Activated CD4-positive, alpha-beta T cell treated with anti-CD3 and anti-CD28 coated beads, Interleukin-2, amount 10 ng/mL, durations not matched to agents 7 days and 5 days (primary cell): ENCODE data around the gene INVS. TPM values are rescaled to one million over a fixed set of nuclear protein-coding genes. Genes with fewer than 3 reads are reported as not detected.
"Not testable (repeated sequence)": the region's sequence is repeated elsewhere in the genome, so short reads cannot be mapped to it uniquely, and the experiment has no call there.

Experiments used
- CTCF ChIA-PET: fragments of 350-600 bp; sonication (Branson Sonifier 250); formaldehyde crosslinking; loops from one replicate; lab custom pipeline; 2021; ENCODE audit warnings: antibody characterized with exemption; lab: Charles Lee
- POLR2A ChIA-PET: fragments of 350-600 bp; sonication (Branson Sonifier 250); formaldehyde crosslinking; loops from one replicate; lab custom pipeline; 2021; ENCODE audit warnings: antibody characterized with exemption; lab: Charles Lee
- DNase-seq: peaks from one replicate; pipeline ENCODE4 v3.0.0-alpha.2; 2020
- H3K27ac Mint-ChIP-seq: one replicate; pipeline ENCODE4 v1.8.0; 2021; ENCODE audit warnings: mild to moderate bottlenecking, moderate library complexity, mixed read lengths
- H3K27me3 Mint-ChIP-seq: one replicate; pipeline ENCODE4 v1.8.0; 2021; ENCODE audit warnings: mixed read lengths
- H3K36me3 Mint-ChIP-seq: one replicate; pipeline ENCODE4 v1.8.0; 2021; ENCODE audit warnings: low read depth, mixed read lengths
- H3K4me1 Mint-ChIP-seq: one replicate; pipeline ENCODE4 v1.8.0; 2021; ENCODE audit warnings: mixed read lengths
- H3K4me3 Mint-ChIP-seq: one replicate; pipeline ENCODE4 v1.8.0; 2021; ENCODE audit warnings: mild to moderate bottlenecking, moderate library complexity, mixed read lengths
- H3K9me3 Mint-ChIP-seq: one replicate; pipeline ENCODE4 v1.8.0; 2021; ENCODE audit warnings: mixed read lengths
- total RNA-seq, 2 experiments: library from RNA; stranded (reverse); gene quantifications; one replicate each; pipeline ENCODE4 v1.2.3, GENCODE V29; 2021

Gene INVS
- total RNA-seq, 2 experiments from 2014 or later: 15.8 to 16.9 TPM

DNA sequence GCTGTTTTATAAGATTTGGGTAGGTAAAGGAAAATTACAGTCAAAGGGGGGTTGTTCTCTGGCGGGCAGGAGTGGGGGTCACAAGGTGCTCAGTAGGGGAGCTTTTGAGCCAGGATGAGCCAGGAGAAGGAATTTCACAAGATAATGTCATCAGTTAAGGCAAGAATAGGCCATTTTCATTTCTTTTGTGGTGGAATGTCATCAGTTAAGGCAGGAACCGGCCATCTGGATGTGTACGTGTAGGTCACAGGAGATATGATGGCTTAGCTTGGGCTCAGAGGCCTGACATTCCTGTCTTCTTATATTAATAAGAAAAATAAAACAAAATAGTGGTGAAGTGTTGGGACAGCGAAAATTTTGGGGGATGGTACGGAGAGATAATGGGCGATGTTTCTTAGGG lies 41.3 kb downstream of the INVS start:
- H3K27ac Mint-ChIP-seq, H3K27me3 Mint-ChIP-seq, CTCF ChIA-PET, POLR2A ChIA-PET, H3K36me3 Mint-ChIP-seq, H3K4me3 Mint-ChIP-seq, H3K4me1 Mint-ChIP-seq, H3K9me3 Mint-ChIP-seq, DNase-seq: not testable (repeated sequence)

DNA sequence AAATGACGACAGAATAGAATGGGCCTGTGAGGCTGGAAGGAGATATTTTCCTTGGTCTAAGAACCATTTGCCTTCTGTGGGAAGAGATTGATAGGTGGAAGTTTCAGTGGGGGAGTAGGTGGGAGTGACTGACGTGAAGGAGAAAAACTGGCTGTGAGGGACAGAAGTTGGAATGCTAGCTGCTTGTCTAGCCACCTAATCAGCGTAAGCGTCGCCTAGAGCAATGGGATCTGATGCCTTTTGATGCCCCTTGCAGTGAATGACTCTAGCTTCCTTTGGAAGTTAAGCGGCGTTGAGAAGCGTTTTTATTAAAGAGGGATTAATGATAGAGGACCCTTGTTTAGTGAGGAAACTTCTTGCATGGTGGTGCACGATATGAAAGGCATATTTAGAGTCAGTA lies 42.8 kb downstream of the INVS start:
- H3K4me3 Mint-ChIP-seq, H3K4me1 Mint-ChIP-seq, H3K27me3 Mint-ChIP-seq, DNase-seq, POLR2A ChIA-PET, H3K9me3 Mint-ChIP-seq, H3K36me3 Mint-ChIP-seq, H3K27ac Mint-ChIP-seq: not testable (repeated sequence)
- CTCF ChIA-PET: interaction anchor here (0.6 kb wide), 1 partner anchor 14 kb away, joined by 3 read pairs; no protein-coding TSS in a partner anchor

DNA sequence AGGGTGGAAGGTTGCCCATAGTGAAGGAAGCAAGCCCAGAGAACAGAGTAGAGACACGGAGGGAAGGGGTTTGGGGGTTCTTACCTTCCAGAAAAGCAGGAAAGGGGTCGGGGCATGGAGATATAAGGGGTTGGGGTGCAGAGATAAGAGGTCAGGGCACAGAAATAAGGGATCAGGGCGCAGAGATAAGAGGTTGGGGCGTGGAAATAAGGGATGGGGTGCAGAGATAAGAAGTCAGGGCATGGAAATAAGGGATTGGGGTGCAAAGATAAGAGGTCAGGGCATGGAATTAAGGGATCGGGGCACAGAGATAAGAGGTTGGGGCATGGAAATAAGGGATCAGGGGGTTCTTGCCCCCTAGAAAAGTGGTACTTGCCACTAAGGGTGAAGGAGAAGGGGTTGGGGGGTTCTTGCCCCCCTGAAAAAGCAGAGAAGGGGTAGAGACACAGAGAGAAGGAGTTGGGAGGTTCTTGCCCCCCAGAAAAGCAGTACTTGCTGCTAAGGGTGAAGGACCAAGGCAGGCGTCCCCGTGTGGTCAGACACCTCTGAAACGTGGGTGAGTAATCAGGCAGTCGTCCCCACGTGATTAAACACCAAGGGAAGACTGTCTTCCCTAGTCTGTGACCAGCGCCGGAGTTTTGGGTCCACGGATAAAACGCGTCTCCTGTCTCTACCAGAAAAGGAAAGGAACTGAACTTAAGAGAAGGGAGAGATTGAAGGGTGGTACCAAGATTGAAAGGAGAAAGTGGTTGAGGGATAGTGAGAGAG lies 46.3 kb downstream of the INVS start:
- POLR2A ChIA-PET, H3K9me3 Mint-ChIP-seq, H3K27ac Mint-ChIP-seq, H3K27me3 Mint-ChIP-seq, CTCF ChIA-PET, DNase-seq, H3K4me1 Mint-ChIP-seq, H3K36me3 Mint-ChIP-seq, H3K4me3 Mint-ChIP-seq: not testable (repeated sequence)

DNA sequence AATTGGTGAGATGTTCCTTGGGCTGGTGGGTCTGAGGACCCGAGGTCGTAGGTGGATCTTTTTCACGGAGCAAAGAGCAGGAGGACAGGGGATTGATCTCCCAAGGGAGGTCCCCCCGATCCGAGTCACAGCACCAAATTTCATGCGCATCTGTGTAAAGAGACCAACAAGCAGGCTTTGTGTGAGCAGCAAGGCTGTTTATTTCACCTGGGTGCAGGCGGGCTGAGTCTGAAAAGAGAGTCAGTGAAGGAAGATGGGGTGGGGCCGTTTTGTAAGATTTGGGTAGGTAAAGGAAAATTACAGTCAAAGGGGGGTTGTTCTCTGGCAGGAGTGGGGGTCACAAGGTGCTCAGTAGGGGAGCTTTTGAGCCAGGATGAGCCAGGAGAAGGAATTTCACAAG lies 46.9 kb downstream of the INVS start:
- H3K36me3 Mint-ChIP-seq, DNase-seq, POLR2A ChIA-PET, H3K4me3 Mint-ChIP-seq, H3K27me3 Mint-ChIP-seq, H3K27ac Mint-ChIP-seq, H3K4me1 Mint-ChIP-seq, H3K9me3 Mint-ChIP-seq: not testable (repeated sequence)
- CTCF ChIA-PET: interaction anchor here (0.5 kb wide), 1 partner anchor 1949 kb away, joined by 3 read pairs; no protein-coding TSS in a partner anchor

DNA sequence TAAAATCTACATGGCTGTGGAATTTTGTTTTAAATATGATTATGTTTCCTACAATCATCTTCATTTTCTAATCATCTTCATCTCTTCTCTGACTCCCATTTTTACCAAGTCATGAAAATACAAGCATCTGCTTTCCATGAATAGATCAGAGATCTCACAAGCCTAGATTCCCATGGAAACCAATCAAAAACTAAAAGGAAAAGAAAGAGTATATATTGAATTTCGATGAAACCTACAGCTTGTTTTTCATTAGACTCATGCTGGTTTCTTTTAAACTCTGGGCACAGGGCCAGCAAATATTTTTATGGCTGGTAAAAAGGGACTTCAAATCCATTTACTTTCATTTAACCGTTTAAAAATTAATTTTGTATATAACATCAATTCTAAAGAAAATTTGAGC lies 51.2 kb downstream of the INVS start:
- H3K4me1 Mint-ChIP-seq: no peaks in the 10 kb centered on the region
- H3K27me3 Mint-ChIP-seq: no peaks in the 10 kb centered on the region
- H3K4me3 Mint-ChIP-seq: no peak overlapping the region
- CTCF ChIA-PET: interaction anchor here (1.8 kb wide), 1 partner anchor 325 kb away, joined by 4 read pairs; no protein-coding TSS in a partner anchor
- DNase-seq: no peak
- POLR2A ChIA-PET: no interaction called here
- no peaks in the 10 kb centered on the region for H3K9me3 Mint-ChIP-seq
- H3K27ac Mint-ChIP-seq: no peak overlapping the region
- no peaks in the 10 kb centered on the region for H3K36me3 Mint-ChIP-seq

DNA sequence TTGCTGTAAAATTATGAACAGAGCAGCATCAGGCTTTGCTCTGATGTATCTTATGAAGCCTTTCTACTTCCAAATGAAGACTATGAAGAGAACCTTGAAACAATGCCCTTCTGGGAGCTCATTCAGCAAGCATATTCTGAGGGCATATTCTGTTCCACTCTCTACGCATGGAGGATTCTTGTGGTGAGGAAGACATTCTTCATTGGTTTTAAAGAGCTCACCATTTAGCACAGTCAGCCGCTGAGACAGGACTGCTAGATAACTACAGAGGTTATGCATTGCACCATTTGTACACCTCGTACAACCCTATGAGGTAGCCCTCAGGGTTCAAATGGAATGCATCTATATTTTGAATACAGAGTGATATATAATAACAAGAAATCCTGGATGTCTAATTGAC lies 61.0 kb downstream of the INVS start:
- H3K9me3 Mint-ChIP-seq: no peaks in the 10 kb centered on the region
- H3K4me3 Mint-ChIP-seq: no peak overlapping the region
- H3K27ac Mint-ChIP-seq: no peak overlapping the region
- DNase-seq: no peak
- CTCF ChIA-PET: no interaction called here
- no peaks in the 10 kb centered on the region for H3K4me1 Mint-ChIP-seq
- POLR2A ChIA-PET: interaction anchor here (0.7 kb wide), 1 partner anchor 113 kb away, joined by 3 read pairs; no protein-coding TSS in a partner anchor
- H3K27me3 Mint-ChIP-seq: no peaks in the 10 kb centered on the region
- no peaks in the 10 kb centered on the region for H3K36me3 Mint-ChIP-seq

DNA sequence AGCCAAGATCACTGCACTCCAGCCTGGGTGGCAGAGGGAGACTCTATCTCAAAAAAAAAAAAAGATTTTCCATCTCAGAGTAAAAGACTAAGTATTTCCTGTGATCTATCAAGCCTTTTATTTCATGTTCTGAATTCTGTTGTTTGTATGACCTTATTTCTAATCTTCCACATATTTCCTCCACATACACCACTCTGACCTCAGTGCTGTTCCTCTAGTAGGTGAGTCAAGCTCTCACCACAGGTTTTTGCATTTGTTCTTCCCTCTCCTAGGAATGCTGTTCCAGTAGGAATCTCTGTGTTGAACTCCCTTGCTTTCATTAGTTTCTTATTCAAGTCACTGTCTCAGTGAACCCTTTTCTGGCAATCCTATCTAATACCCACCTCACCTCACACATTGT lies 68.1 kb downstream of the INVS start:
- POLR2A ChIA-PET: no interaction called here
- H3K4me1 Mint-ChIP-seq: no peaks in the 10 kb centered on the region
- H3K9me3 Mint-ChIP-seq: no peaks in the 10 kb centered on the region
- CTCF ChIA-PET: interaction anchor here (1.0 kb wide), 1 partner anchor 56 kb away, joined by 3 read pairs; no protein-coding TSS in a partner anchor
- H3K27ac Mint-ChIP-seq: no peak overlapping the region
- DNase-seq: no peak
- H3K36me3 Mint-ChIP-seq: no peaks in the 10 kb centered on the region
- no peak overlapping the region for H3K4me3 Mint-ChIP-seq
- no peaks in the 10 kb centered on the region for H3K27me3 Mint-ChIP-seq

DNA sequence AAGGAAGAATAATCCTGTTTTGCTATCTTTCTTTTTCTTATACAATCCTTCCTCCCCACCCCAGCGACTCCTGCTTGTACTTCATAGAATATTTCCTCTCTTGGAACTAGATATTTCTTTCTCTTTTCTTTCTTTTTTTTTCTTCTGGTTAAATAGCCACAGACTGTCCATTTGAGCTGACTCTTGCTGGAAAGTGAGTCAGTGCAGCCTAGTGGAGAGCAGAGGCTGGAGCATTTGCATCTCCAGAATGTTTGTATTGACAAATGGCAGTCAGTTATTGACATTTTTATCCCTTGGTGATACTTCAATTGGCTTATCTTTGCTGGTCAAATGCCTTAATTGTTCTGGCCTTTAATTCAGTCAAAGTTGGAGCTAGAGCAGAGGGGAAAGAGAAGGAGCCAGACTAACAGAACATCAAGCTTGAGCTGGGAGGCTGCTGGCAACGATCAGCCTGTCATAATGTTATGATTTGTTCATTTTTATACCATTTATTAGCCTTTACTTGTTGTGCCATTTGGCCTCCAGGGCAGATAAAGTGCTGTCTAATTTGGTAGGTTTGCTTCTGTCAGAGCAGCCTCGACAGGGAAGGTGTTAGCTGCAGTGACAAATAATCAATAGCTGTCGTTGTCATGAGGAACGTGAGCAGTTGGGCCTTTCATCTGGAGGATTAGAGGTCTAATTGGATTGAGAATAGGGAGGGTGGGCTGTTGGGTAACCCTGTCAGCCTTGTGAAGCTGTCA lies 69.0 kb downstream of the INVS start:
- DNase-seq: no peak
- ChIA-PET POLR2A (interaction anchor here (0.6 kb wide), 1 partner anchor 1294 kb away, joined by 3 read pairs; no protein-coding TSS in a partner anchor), CTCF (interaction anchor here (1.0 kb wide), 2 partner anchors 29 to 57 kb away, joined by 3 read pairs; no protein-coding TSS in a partner anchor)
- no peaks in the 10 kb centered on the region for H3K9me3 Mint-ChIP-seq
- peaks cover 3% of the 10 kb centered on the region for H3K36me3 Mint-ChIP-seq
- no peak overlapping the region for H3K4me3 Mint-ChIP-seq
- H3K27ac Mint-ChIP-seq: no peak overlapping the region
- no peaks in the 10 kb centered on the region for H3K4me1 Mint-ChIP-seq
- no peaks in the 10 kb centered on the region for H3K27me3 Mint-ChIP-seq

DNA sequence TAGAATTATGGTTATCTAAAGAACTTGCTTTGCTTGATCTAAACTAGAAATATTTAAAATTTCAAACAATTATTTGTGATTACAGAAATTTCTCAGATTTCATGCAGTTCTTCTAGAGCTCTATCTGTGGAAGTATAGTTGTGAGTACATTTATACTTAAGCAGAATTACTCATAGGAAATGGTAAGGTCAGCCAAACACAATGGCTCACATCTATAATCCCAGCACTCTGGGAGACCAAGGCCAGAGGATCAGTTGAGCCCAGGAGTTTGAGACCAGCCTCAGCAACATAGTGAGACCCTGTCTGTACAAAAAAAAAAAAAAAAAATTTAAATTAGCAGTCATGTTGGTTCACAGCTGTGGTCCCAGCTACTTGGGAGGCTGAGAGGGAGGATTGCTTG lies 71.0 kb downstream of the INVS start:
- no peak for DNase-seq
- Mint-ChIP-seq H3K9me3 (peaks cover 3% of the 10 kb centered on the region), H3K4me3 (no peak overlapping the region), H3K36me3 (peaks cover 12% of the 10 kb centered on the region), H3K4me1 (no peaks in the 10 kb centered on the region), H3K27me3 (no peaks in the 10 kb centered on the region), H3K27ac (no peak overlapping the region)
- ChIA-PET POLR2A (no interaction called here), CTCF (no interaction called here)

DNA sequence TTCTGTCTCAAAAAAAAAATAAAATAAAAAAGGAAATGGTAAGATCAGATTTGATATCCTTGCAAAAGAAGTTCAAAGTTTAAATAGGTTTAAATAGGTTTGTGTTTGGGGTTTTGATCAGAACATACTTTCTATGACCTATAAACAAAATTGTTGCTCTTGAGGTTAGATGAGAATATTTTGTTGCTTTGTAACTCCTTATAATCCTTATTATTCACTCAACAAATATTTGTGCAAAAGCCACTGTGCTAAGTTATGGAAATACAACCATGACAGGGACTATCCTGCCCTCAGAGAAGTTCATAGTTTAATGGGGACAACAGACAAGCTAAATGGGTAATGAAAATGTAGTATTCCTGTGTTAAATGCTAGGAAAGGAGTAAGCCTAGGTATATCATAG lies 71.5 kb downstream of the INVS start:
- Mint-ChIP-seq H3K27me3 (no peaks in the 10 kb centered on the region), H3K4me3 (no peak overlapping the region), H3K9me3 (peaks cover 4% of the 10 kb centered on the region), H3K27ac (no peak overlapping the region), H3K36me3 (peaks cover 13% of the 10 kb centered on the region), H3K4me1 (no peaks in the 10 kb centered on the region)
- ChIA-PET POLR2A (no interaction called here), CTCF (no interaction called here)
- no peak for DNase-seq

DNA sequence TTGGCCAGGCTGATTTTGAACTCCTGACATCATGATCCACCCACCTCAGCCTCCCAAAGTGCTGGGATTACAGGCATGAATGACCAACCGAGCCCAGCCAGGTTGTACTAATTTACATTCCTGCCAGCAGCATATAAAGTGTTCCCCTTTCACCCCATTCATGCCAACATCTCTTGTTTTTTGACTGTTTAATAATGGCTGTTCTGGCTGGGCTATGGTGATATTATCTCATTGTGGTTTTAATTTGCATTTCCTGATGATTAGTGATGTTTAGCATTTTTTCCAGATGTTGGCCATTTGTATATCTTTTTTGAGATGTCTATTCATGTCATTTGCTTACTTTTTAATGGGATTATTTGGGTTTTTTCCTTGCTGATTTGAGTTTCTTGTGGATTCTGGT lies 87.3 kb downstream of the INVS start:
- POLR2A ChIA-PET: no interaction called here
- no peak for DNase-seq
- peaks cover 28% of the 10 kb centered on the region for H3K36me3 Mint-ChIP-seq
- no peaks in the 10 kb centered on the region for H3K27me3 Mint-ChIP-seq
- H3K4me3 Mint-ChIP-seq: no peak overlapping the region
- no peaks in the 10 kb centered on the region for H3K4me1 Mint-ChIP-seq
- H3K9me3 Mint-ChIP-seq: peaks cover 28% of the 10 kb centered on the region
- CTCF ChIA-PET: no interaction called here
- H3K27ac Mint-ChIP-seq: no peak overlapping the region

DNA sequence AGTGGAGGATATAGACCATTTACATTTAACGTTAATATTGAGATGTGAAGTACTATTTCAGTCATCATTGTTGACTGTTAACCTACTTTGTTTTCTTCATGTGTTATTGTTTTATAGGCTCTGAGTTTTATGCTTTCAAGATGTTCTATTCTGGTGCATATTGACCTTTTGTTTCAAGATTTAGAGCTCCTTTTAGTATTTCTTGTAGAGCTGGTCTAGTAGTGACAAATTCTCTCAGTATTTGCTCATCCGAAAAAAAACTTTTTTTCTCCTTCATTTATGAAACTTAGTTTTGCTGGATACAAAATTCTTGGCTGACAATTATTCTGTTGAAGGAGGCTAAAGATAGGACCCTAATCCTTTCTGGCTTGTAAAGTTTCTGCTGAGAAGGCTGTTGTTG lies 91.3 kb downstream of the INVS start:
- H3K27me3 Mint-ChIP-seq: no peaks in the 10 kb centered on the region
- no peak overlapping the region for H3K4me3 Mint-ChIP-seq
- DNase-seq: no peak
- peaks cover 32% of the 10 kb centered on the region for H3K36me3 Mint-ChIP-seq
- no peaks in the 10 kb centered on the region for H3K4me1 Mint-ChIP-seq
- H3K27ac Mint-ChIP-seq: no peak overlapping the region
- CTCF ChIA-PET: interaction anchor here (1.5 kb wide), 1 partner anchor 20 kb away, joined by 3 read pairs; no protein-coding TSS in a partner anchor
- peaks cover 26% of the 10 kb centered on the region for H3K9me3 Mint-ChIP-seq
- POLR2A ChIA-PET: no interaction called here

DNA sequence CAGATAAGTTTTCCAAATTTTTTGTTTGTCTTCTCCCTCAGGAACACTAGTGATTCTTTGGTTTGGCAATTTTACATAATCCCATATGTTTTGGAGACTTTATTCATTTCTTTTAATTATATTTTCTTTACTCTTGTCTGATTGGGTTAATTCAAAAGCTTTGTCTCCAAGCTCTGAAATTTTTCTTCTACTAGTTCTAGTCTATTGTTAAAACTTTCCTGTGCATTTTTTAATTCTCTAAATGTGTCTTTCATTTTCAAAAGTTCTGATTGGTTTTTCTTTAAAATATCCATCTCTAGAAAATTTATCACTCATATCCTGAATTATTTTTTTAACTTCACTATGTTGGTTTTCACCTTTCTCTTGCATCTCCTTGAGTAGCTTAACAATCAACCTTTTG lies 92.2 kb downstream of the INVS start:
- Mint-ChIP-seq H3K27ac (no peak overlapping the region), H3K36me3 (peaks cover 37% of the 10 kb centered on the region), H3K4me1 (no peaks in the 10 kb centered on the region), H3K9me3 (peaks cover 26% of the 10 kb centered on the region), H3K27me3 (no peaks in the 10 kb centered on the region), H3K4me3 (no peak overlapping the region)
- ChIA-PET CTCF (no interaction called here), POLR2A (no interaction called here)
- DNase-seq: no peak
